GM18505 (cell line): ENCODE measurements around the gene LYPLAL1.
"Not testable (repeated sequence)": the region's sequence is repeated elsewhere in the genome, so short reads cannot be mapped to it uniquely, and the experiment has no call there.

ENCODE experiments used
- ATAC-seq: cut with Tn5 transposase; IDR thresholded peaks from one replicate; pipeline ENCODE4 v1.9.1; 2021; ENCODE audit not compliant: unreplicated experiment
- POLR2A ChIP-seq: IDR thresholded peaks from 4 replicates; pipeline ENCODE4 v1.6.1; 2011; ENCODE audit warnings: borderline replicate concordance; ENCODE audit not compliant: insufficient read depth, insufficient read length; ENCODE audit errors: extremely low read depth

Gene LYPLAL1

GRCh38 chr1:219202567-219202966, 28.9 kb downstream of the LYPLAL1 start:
- TF ChIP-seq POLR2A = no peak
- no peak for ATAC-seq

GRCh38 chr1:219206350-219206749, 32.7 kb downstream of the LYPLAL1 start:
- ATAC-seq = no peak
- TF ChIP-seq POLR2A = no peak

- no peak for TF ChIP-seq POLR2A
- ATAC-seq = no peak
Measured at GRCh38 chr1:219209578-219209977, 35.9 kb downstream of the LYPLAL1 start.

GRCh38 chr1:219210067-219210466, 36.4 kb downstream of the LYPLAL1 start:
- TF ChIP-seq POLR2A = no peak
- no peak for ATAC-seq

- no peak for TF ChIP-seq POLR2A
- no peak for ATAC-seq
Measured at GRCh38 chr1:219215477-219215876, 41.8 kb downstream of the LYPLAL1 start.

- no peak for TF ChIP-seq POLR2A
- peak; percentile 87 for ATAC-seq
Measured at GRCh38 chr1:219220945-219221344, 47.3 kb downstream of the LYPLAL1 start.

GRCh38 chr1:219223496-219223895, 49.8 kb downstream of the LYPLAL1 start:
- TF ChIP-seq POLR2A = no peak
- ATAC-seq = no peak

- no peak for ATAC-seq
- TF ChIP-seq POLR2A = no peak
Measured at GRCh38 chr1:219226196-219226595, 52.5 kb downstream of the LYPLAL1 start.

- no peak for TF ChIP-seq POLR2A
- no peak for ATAC-seq
Measured at GRCh38 chr1:219227360-219228057, 53.8 kb downstream of the LYPLAL1 start.

- no peak for ATAC-seq
Measured at GRCh38 chr1:219228058-219228419, 54.4 kb downstream of the LYPLAL1 start.

GRCh38 chr1:219232890-219233289, 59.2 kb downstream of the LYPLAL1 start:
- ATAC-seq = no peak
- no peak for TF ChIP-seq POLR2A

More at GRCh38 chr1:219228058-219228419, 54.4 kb downstream of the LYPLAL1 start:
- TF ChIP-seq POLR2A = no peak

GRCh38 chr1:219235903-219236481, 62.3 kb downstream of the LYPLAL1 start:
- no peak for TF ChIP-seq POLR2A
- ATAC-seq = no peak

- TF ChIP-seq POLR2A = no peak
- no peak for ATAC-seq
Measured at GRCh38 chr1:219236933-219237610, 63.4 kb downstream of the LYPLAL1 start.

GRCh38 chr1:219239518-219239917, 65.8 kb downstream of the LYPLAL1 start:
- no peak for ATAC-seq
- TF ChIP-seq POLR2A = no peak

GRCh38 chr1:219244864-219245263, 71.2 kb downstream of the LYPLAL1 start:
- TF ChIP-seq POLR2A = no peak
- ATAC-seq = no peak

- no peak for ATAC-seq
- TF ChIP-seq POLR2A = no peak
Measured at GRCh38 chr1:219247441-219247840, 73.8 kb downstream of the LYPLAL1 start.

- not testable (repeated sequence) for ATAC-seq
Measured at GRCh38 chr1:219250468-219250867, 76.8 kb downstream of the LYPLAL1 start.
